Right cardiac atrium (tissue), 5 donors: ENCODE data around the gene C2CD4C. TPM values are rescaled to one million over a fixed set of nuclear protein-coding genes. Genes with fewer than 3 reads are reported as not detected.

Source experiments
- polyA plus RNA-seq: library from polyadenylated mRNA; stranded (reverse); fragments of 200-250 nt; gene quantifications from one replicate; pipeline ENCODE4 v1.2.3, GENCODE V29; 2013
- total RNA-seq, 4 donors: library from RNA; stranded (reverse); fragmentation: NEBNext Ultra II Directional; extraction: Animal tissue kit (Norgen Biotek cat#: 25700); gene quantifications; one replicate each; pipeline ENCODE4 v1.2.1, GENCODE V29; 2021
- donor health status: healthy with polysubstance abuse.
- donor health status: DM: no; HTN: yes; CAD: no.
- donor health status: DM: no; HTN: no; CAD: no.
- donor health status: DM: no; HTN: yes; CAD: no; lungs with severe emphysema.
- donor health status: DM: yes; HTN: yes; CAD: no.

C2CD4C gene
- total and polyA plus RNA-seq, 5 donors = 0.35 to 1.2 (median 0.64) TPM

Other genes with a start within 250 kb of the C2CD4C start
- under 1 TPM; 0.26 to 0.89 (median 0.54) TPM for gene PLPP2, start 117.7 kb downstream of the C2CD4C start, total RNA-seq
- gene PLPP2, start 117.7 kb downstream of the C2CD4C start, polyA plus RNA-seq = 0.48 TPM
- 10 to 100 TPM; 14.7 to 23.1 (median 18.9) TPM for gene MIER2, start 64.4 kb downstream of the C2CD4C start, total RNA-seq
- 15.1 TPM for gene MIER2, start 64.4 kb downstream of the C2CD4C start, polyA plus RNA-seq
- gene SHC2, start 51.9 kb upstream of the C2CD4C start, total RNA-seq = 10 to 100 TPM; 14.3 to 20.0 (median 17.6) TPM
- gene SHC2, start 51.9 kb upstream of the C2CD4C start, polyA plus RNA-seq = 21.0 TPM
- gene MADCAM1, start 87.3 kb upstream of the C2CD4C start, total RNA-seq = under 1 TPM; 0.28 to 0.59 (median 0.36) TPM
- 0.27 TPM for gene MADCAM1, start 87.3 kb upstream of the C2CD4C start, polyA plus RNA-seq
- gene TPGS1, start 98.3 kb upstream of the C2CD4C start, total RNA-seq = 10 to 100 TPM; 10.9 to 15.6 (median 14.7) TPM
- gene TPGS1, start 98.3 kb upstream of the C2CD4C start, polyA plus RNA-seq = 21.3 TPM
- 10 to 100 TPM; 66.8 to 78.4 (median 74.3) TPM for gene CDC34, start 122.6 kb upstream of the C2CD4C start, total RNA-seq
- 95.8 TPM for gene CDC34, start 122.6 kb upstream of the C2CD4C start, polyA plus RNA-seq
- under 1 TPM in 2 of 4 donors, not detected in 2; 0.26 to 0.32 TPM for gene GZMM, start 134.9 kb upstream of the C2CD4C start, total RNA-seq
- gene GZMM, start 134.9 kb upstream of the C2CD4C start, polyA plus RNA-seq = 0.43 TPM
- gene BSG, start 163.4 kb upstream of the C2CD4C start, total RNA-seq = 1,000 to 10,000 TPM; 1,142 to 1,510 (median 1,274) TPM
- gene BSG, start 163.4 kb upstream of the C2CD4C start, polyA plus RNA-seq = 1,705 TPM
- 10 to 100 TPM; 15.8 to 24.7 (median 21.7) TPM for gene HCN2, start 180.7 kb upstream of the C2CD4C start, total RNA-seq
- 19.3 TPM for gene HCN2, start 180.7 kb upstream of the C2CD4C start, polyA plus RNA-seq
- gene POLRMT, start 224.4 kb upstream of the C2CD4C start, total RNA-seq = 10 to 100 TPM; 36.1 to 46.4 (median 45.1) TPM
- gene POLRMT, start 224.4 kb upstream of the C2CD4C start, polyA plus RNA-seq = 36.8 TPM
- gene FGF22, start 230.7 kb upstream of the C2CD4C start, total RNA-seq = under 1 TPM in 3 of 4 donors, not detected in 1; 0.15 to 0.34 (median 0.17) TPM
- 0.23 TPM for gene FGF22, start 230.7 kb upstream of the C2CD4C start, polyA plus RNA-seq